ENCODE measurements around the gene HOXA1. TPM values are rescaled to one million over a fixed set of nuclear protein-coding genes. Genes with fewer than 3 reads are reported as not detected.
A peak's percentile ranks its signal among the peaks of the same experiment; 100 is the strongest.

Gene HOXA1
- total and polyA plus RNA-seq, 2 donors from 2014 or later = 1.1 to 2.4 TPM

DNA sequence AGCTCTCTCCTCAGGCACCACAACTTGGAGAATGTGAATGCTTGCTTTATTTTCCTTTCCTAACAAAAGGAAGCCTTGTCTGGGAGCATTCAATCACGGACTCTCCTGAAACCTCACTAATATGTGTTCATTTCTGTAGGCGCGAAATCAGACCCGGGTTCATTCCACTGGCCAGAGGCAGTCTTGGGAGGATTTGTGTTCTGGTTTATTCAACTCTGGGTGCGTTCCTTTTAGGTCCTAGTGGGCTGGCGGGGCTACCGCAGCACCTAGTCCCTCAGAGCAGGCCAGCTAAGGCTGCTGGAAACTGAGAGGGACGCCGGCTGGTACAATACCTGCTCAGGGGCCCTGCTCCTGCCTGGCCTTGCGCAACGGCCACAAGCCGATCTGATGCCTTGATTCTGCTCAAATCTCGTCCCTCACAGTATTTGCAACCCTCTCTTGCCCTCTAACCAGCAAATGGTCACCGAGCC, 27.2 kb upstream of the HOXA1 start:
- peak overlapping the region; percentile 61 to 84 (median 81) for H3K9ac ChIP-seq (ENCODE audit: low read length in 3 of 3)
- no peaks in the 10 kb centered on the region for H3K27me3 ChIP-seq (ENCODE audit: control insufficient read depth, insufficient read depth, low read length)
- no peaks in the 10 kb centered on the region for H3K36me3 ChIP-seq (ENCODE audit: control insufficient read depth in 2 of 3, insufficient read depth in 3 of 3, low read length in 3 of 3)
- H3K9me3 ChIP-seq (ENCODE audit: control insufficient read depth in 2 of 3, insufficient read depth in 1 of 3, low read length in 3 of 3) = no peaks in the 10 kb centered on the region
- DNase-seq (peak in 4 of 5 donors; percentile 60 to 76 (median 70)), FAIRE-seq (no peak)
- TF ChIP-seq CTCF (IDR thresholded peaks at IDR 0.05; ENCODE audit: borderline replicate concordance, extremely low read depth, insufficient read depth) = no peak
- intact Hi-C loops (cut with DNase I) = no loop called here
- H3K27ac ChIP-seq (ENCODE audit: low read depth in 2 of 2, low read length in 2 of 2) = peak overlapping the region; percentile 88
- peaks cover 39 to 55% (median 41%) of the 10 kb centered on the region in 3 donors for H3K4me1 ChIP-seq (ENCODE audit: control insufficient read depth in 2 of 3, insufficient read depth in 2 of 3, low read depth in 1 of 3, low read length in 3 of 3)
- H3K4me3 ChIP-seq (ENCODE audit: low read length in 3 of 3) = peak overlapping the region; percentile 59 to 75 (median 70)

- Histone ChIP-seq H3K9ac (ENCODE audit: low read length in 3 of 3) (peak overlapping the region; percentile 61 to 84 (median 81)), H3K27me3 (ENCODE audit: control insufficient read depth, insufficient read depth, low read length) (no peaks in the 10 kb centered on the region)
Measured at GRCh38 chr7:27122077-27122910, 26.5 kb upstream of the HOXA1 start.

DNA sequence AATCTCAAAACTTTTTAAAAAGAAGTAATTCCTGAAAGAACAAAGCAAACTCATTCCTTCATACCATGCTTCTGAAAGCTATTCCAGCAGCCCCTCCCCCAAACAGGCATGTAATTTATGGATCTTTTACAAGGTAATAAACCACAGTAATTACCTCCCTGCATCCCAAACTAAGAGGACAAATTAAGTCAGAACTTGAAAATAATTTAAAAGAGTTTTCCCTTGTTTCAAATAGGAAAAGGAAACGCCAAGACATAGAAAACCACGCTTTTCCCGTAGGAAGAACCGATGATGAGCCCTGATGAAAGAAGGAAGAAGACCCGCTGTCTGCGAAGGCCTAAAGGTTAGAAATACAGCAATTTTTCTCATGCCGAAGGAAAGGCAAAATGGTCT, 25.9 kb upstream of the HOXA1 start:
- H3K9ac ChIP-seq (ENCODE audit: low read length in 3 of 3) = peak overlapping the region; percentile 8 to 84 (median 81)
- no peaks in the 10 kb centered on the region for H3K9me3 ChIP-seq (ENCODE audit: control insufficient read depth in 2 of 3, insufficient read depth in 1 of 3, low read length in 3 of 3)
- intact Hi-C loops (cut with DNase I) = no loop called here
- FAIRE-seq (no peak), DNase-seq (peak in 4 of 5 donors; percentile 57 to 91 (median 75))
- H3K27ac ChIP-seq (ENCODE audit: low read depth in 2 of 2, low read length in 2 of 2) = peak overlapping the region; percentile 88
- TF ChIP-seq CTCF (IDR thresholded peaks at IDR 0.05; ENCODE audit: borderline replicate concordance, extremely low read depth, insufficient read depth) = no peak
- H3K4me1 ChIP-seq (ENCODE audit: control insufficient read depth in 2 of 3, insufficient read depth in 2 of 3, low read depth in 1 of 3, low read length in 3 of 3) = peaks cover 26 to 46% (median 38%) of the 10 kb centered on the region in 3 donors
- peak overlapping the region; percentile 47 to 75 (median 59) for H3K4me3 ChIP-seq (ENCODE audit: low read length in 3 of 3)
- H3K36me3 ChIP-seq (ENCODE audit: control insufficient read depth in 2 of 3, insufficient read depth in 3 of 3, low read length in 3 of 3) = peaks cover 0 to 2% (median 0%) of the 10 kb centered on the region in 3 donors
- no peaks in the 10 kb centered on the region for H3K27me3 ChIP-seq (ENCODE audit: control insufficient read depth, insufficient read depth, low read length)

More at GRCh38 chr7:27122077-27122910, 26.5 kb upstream of the HOXA1 start:
- H3K27ac ChIP-seq (ENCODE audit: low read depth in 2 of 2, low read length in 2 of 2) = peak overlapping the region; percentile 88
- H3K9me3 ChIP-seq (ENCODE audit: control insufficient read depth in 2 of 3, insufficient read depth in 1 of 3, low read length in 3 of 3) = no peaks in the 10 kb centered on the region
- intact Hi-C loops (cut with DNase I) = no loop called here
- H3K4me1 ChIP-seq (ENCODE audit: control insufficient read depth in 2 of 3, insufficient read depth in 2 of 3, low read depth in 1 of 3, low read length in 3 of 3) = peaks cover 32 to 48% (median 41%) of the 10 kb centered on the region in 3 donors
- DNase-seq (peak; percentile 82 to 90 (median 84)), FAIRE-seq (no peak)
- no peak for TF ChIP-seq CTCF (IDR thresholded peaks at IDR 0.05; ENCODE audit: borderline replicate concordance, extremely low read depth, insufficient read depth)
- peak overlapping the region; percentile 59 to 75 (median 70) for H3K4me3 ChIP-seq (ENCODE audit: low read length in 3 of 3)
- H3K36me3 ChIP-seq (ENCODE audit: control insufficient read depth in 2 of 3, insufficient read depth in 3 of 3, low read length in 3 of 3) = no peaks in the 10 kb centered on the region

Data from kidney (tissue), 14 donors.